CD4-positive, alpha-beta T cell treated with Interleukin-10 for 1 hour (primary cell): Measurements from ENCODE around the gene IGF2R.
"Not testable (repeated sequence)": the region's sequence is repeated elsewhere in the genome, so short reads cannot be mapped to it uniquely, and the experiment has no call there.

Experiments
- DNase-seq: peaks from one replicate; pipeline ENCODE4 v3.0.0-alpha.2; 2020

The IGF2R gene, protein sequence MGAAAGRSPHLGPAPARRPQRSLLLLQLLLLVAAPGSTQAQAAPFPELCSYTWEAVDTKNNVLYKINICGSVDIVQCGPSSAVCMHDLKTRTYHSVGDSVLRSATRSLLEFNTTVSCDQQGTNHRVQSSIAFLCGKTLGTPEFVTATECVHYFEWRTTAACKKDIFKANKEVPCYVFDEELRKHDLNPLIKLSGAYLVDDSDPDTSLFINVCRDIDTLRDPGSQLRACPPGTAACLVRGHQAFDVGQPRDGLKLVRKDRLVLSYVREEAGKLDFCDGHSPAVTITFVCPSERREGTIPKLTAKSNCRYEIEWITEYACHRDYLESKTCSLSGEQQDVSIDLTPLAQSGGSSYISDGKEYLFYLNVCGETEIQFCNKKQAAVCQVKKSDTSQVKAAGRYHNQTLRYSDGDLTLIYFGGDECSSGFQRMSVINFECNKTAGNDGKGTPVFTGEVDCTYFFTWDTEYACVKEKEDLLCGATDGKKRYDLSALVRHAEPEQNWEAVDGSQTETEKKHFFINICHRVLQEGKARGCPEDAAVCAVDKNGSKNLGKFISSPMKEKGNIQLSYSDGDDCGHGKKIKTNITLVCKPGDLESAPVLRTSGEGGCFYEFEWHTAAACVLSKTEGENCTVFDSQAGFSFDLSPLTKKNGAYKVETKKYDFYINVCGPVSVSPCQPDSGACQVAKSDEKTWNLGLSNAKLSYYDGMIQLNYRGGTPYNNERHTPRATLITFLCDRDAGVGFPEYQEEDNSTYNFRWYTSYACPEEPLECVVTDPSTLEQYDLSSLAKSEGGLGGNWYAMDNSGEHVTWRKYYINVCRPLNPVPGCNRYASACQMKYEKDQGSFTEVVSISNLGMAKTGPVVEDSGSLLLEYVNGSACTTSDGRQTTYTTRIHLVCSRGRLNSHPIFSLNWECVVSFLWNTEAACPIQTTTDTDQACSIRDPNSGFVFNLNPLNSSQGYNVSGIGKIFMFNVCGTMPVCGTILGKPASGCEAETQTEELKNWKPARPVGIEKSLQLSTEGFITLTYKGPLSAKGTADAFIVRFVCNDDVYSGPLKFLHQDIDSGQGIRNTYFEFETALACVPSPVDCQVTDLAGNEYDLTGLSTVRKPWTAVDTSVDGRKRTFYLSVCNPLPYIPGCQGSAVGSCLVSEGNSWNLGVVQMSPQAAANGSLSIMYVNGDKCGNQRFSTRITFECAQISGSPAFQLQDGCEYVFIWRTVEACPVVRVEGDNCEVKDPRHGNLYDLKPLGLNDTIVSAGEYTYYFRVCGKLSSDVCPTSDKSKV (N-terminal part only)

DNA sequence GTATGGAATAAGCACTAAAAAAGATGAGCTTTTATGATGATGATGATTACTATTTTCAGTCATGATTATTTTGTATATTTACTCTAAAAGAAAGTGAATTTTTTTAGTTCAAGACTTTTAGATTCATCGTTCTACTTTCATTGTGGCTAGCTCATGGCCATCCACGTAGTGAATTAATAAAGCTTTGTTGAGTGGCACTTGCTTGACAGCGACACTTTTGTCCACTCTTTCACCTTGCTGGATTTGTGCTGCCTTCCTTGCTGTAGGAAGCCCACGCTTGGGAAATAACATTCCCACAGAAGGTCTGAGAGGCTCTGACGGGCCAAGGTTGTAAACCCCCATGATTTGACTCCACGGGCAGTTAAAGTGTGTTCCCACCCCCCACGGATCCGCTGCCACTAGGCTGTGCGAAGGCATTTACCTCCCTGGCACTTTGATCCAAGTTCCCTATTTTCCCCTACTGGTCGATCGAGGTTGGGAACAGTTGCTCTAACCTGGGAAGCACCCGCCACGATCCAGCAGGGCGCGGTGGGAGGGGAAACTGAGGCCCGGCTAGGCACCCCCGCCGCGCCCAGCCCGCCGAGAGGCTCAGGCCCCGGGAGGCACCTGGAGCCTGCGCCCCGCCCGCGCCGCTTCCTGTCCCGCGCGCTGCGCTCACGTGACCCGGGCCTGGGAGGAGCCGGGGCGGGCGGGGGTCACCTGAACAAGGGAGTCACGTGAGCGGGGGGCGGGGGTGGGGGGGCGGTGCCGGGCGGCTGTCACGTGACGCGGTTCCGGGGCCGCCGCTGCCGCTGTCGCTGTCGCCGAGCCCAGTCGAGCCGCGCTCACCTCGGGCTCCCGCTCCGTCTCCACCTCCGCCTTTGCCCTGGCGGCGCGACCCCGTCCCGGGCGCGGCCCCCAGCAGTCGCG, at the start of gene IGF2R:
TSS of gene IGF2R (plus strand) at position 788 of the 909 bp plus-strand sequence. CDS start 165 bp downstream, outside the sequence.
- DNase-seq = peak; percentile 92

DNA sequence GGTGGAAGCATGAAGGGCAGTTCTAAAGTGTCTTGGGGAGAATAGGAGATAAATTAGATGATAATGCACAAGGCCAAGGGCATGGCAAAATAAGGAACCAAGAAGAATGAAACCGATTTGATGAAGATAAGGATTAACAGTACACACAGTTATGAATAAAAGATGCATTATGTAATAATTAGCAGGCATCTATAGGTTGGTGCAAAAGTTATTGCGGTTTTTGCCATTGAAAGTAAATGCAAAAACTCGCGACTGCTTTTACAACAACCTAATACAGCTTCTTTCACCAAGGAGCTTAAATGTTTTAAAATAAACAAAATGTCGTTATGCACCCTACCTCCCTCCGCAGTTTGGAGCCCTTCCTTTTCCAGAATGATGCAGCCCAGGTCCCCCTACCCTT, 49.1 kb upstream of the IGF2R start:
- DNase-seq = no peak

DNA sequence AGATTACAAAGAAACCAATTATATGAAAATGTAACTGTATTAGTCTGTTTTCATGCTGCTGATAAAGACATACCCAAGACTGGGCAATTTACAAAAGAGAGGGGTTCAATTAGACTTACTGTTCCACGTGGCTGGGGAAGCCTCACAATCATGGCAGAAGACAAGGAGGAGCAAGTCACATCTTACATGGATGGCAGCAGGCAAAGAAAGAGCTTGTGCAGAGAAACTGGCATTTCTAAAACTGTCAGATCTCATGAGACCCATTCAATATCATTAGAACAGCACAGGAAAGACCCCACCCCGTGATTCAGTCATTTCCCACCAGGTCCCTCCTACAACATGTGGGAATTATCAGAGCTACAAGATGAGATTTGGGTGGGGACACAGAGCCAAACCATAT, 44.7 kb upstream of the IGF2R start:
- not testable (repeated sequence) for DNase-seq

DNA sequence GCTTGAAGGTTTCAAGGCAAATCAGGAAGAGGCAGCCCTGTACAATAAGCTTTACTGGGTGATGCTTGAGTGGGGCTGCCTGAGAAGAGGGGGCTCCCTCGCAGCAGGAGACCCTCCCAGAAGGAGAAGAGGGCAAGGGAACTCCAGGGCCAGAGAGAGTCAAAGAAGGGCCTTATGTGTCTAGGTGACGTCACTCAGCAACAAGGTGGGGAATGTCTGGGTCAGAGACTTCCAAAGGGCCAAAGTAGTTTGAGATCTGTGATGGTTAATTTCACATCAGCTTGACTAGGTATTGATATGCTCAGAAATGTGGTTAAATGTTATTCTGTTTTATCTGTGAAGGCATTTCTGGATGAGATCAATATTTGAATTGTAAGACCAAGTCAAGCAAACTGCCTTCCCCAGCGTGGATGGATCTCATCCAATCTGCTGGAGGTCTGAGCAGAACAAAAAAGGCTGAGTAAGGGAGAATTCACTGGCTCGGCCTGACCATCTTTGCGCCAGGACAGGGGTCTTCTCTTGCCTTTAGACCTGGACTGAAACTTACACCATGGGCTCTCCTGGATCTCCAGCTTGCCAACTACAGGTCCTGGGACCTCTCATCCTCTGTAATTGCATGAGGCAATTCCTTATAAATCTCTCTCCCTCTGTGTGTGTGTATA, 42.2 kb upstream of the IGF2R start:
- DNase-seq = no peak

DNA sequence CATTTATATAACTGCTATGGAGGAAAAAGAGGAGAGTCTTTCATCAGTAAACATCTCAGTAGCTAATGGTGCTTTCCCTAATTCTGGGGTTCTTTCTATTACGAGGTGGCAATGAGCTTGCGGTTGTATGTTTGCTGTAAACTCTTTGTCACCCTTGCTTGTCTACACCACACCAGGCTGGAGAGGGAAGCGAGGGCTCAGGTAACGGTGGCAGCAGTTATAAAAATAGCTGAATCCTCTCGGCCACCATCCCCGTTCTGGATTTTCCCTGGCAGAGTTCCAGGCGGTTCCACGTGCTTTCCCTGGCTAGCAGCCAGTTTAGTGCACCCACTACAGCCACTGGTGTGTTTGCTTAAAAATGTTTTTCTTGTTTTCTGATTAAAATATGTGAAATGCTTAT, 39.1 kb upstream of the IGF2R start:
- peak; percentile 76 for DNase-seq

DNA sequence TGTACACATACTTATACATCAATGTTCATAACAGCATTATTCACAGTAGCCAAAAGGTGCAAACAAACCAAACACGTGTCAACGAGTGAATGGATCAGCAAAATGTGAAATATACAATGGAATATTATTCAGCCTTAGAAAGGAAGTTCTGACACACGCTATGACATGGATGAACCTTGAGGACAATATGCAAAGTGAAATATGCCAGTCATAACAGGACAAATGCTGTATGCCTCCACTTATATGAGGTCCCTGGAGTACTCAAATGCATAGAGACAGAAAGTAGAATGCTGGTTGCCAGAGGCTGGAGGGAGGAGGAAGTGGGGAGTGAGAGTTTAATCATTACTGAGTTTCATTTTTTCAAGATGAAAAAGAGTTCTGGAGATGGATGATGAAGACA, 37.8 kb upstream of the IGF2R start:
- no peak for DNase-seq

DNA sequence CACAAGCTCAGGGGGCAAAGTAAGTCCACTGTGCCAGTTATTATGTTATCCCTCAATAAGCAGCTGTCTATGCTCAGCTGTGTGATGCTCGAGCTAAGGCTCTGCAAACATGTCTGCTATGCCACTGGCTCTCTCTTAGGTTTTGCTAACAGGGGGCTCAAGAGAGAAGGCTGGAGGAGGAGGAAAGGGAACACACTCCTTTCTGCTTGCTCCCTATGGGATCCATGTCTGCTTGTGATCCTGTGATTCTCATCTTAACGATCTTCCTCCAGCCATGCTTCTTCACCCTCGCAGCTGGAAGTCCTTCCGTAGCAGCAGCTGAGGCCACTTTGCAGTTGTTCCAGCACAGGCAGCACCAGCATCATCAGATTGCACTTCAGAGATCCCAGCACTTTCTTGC, 37.0 kb upstream of the IGF2R start:
- DNase-seq = no peak

DNA sequence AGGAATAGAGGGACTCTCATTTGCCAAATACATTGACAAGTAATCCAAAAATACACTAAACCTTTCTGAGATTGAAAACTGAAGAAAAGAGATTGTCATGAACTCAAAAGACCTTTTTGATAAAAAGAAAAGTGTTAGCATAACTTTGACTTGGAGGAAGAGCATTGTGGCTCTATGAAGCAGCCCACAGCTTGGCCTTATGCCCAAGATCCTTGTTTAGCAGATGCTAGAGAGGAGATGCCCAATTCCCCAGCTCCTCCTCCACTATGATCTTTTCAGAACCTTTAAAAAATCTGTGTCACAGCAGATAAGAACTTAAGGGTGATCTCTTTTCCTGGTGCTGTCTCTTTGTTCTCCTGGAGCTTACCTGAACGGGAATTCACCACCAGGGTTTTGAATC, 35.8 kb upstream of the IGF2R start:
- DNase-seq = no peak

DNA sequence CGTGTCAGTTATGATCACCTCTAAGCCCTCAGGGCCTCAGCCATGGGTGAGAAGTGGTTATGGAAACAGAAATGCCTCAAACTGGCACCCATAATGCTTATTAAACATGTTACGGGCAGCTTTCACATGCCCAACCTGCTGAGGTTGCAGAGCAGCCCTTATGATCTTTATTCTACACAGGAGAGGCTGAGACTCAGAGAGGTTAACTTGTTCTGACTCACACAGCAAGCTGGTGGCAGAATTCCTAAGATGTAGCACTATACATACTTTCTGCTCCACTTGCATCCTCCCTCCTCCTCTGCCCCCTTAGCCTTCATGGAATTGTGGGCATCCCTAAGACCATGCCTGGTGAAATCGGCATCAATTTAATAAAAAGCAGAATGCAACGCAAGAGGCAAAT, 34.7 kb upstream of the IGF2R start:
- no peak for DNase-seq

DNA sequence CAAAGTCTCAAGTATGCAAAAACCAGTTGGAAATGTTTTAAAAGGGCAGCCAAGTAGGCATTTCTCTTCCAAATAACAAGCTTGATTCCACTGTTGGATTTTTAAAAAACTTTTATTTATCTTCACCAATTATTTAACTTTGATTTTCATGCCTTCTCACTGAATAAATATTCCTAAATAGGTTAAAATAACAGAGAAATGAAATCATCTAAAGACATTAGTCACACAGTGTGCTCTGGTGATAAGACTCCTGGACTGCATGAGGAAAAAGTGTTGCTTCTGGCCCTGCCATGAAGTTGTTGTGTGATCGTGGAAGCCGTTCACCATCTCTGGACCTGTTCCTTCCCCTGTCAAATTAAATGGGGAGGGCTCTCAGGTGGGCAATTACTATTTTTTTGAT, 33.8 kb upstream of the IGF2R start:
- no peak for DNase-seq

DNA sequence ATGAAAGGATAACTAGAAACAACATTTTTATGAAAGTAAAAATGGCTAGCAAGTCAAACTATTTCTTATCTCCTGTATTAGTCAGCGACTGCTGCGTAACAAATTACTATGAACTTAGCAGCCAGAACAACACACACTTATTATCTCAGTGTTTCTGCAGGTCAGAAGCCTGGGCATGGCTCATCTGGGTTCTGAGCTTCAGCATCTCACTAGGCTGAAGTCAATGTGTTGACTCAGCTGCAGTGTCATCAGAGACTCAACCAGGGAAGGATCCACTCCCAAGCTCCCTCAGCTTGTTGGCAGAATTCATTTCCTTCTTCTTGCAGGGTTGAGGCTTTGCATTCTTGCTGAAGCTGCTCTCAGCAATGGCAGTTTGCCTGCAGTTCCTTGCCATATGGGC, 33.2 kb upstream of the IGF2R start:
- no peak for DNase-seq

DNA sequence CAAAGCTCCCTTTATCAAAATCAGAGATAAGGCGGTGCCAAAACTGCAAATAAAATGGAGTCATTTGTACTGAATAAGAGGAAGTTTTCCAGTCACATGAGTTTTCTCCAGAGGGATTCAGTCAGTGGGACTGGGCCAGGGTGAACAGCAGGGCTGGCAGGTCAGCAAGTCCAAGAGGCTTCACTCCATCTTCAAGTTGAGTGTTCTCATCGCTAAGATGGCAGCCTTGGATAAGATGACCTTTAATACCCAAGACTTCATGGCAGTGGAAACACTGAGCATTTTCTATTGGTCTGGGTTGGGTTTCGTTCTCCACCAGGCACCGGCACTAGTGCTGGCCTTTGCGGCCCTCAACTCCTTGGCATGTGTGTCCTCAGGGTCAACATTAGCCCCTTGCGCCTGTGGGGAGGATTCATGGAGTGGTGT, 29.3 kb upstream of the IGF2R start:
- no peak for DNase-seq

DNA sequence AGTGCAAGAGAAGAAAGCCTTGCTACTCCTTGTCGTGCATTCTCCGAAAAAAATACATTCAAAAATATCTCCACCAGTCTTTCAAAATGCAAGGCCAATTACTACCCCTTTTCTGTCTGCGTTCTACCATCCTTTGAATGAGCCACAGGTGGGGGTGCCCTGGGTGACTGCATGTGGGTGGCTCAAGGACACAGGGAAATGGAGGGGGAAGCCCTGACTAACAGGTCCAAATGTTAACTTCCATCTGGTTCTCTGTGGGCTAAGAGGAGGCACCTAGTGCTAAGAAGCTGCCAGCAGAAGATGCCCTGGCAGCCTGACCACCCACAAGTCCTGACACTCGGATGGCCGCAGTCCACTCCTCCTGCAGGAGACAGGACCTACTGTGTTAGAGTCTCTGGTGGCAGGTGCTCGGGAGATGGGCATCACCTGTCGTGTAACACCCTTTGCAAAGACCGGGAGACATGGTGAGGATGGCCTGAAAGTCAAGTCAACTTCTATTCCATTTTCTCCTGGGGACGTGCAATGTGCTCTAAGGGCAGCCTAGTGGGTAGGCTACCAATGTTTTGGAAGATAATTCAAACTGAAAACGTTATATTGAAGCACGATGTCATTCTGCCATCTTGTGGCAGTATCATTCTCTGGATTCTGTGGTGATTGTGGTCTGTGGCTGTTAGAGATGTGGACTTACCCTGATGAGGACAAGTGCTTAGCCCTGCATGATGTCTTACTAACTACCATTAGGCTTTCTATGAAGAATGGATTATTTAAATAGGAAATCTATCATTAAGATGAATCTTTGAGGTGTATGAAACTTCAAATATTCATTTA, 27.4 kb upstream of the IGF2R start:
- DNase-seq = peak; percentile 70

DNA sequence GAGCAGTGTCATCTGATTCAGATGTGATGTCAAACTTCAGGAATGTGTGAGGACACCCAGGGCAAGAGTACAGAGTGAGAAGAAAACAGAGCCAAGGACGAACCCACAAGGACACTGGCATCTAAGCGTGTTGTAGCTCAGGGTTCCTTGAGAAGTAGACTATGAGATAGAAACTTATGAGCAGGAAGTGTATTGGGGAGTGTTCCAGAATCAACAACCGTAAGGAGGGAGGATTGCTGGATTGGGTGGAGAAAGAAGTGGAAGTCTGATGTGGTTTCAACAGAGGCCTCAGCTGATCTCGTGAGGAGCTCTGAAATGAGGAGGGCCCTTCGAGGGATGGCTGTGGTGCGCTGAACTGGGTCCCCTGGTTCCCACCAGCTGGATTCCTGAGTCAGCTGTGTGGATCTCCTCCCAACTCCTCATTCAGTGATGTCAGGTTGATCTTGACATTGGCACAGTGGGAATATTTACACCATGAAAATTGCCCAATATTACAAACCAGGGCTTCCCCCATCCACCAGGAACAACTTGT, 25.7 kb upstream of the IGF2R start:
- no peak for DNase-seq

DNA sequence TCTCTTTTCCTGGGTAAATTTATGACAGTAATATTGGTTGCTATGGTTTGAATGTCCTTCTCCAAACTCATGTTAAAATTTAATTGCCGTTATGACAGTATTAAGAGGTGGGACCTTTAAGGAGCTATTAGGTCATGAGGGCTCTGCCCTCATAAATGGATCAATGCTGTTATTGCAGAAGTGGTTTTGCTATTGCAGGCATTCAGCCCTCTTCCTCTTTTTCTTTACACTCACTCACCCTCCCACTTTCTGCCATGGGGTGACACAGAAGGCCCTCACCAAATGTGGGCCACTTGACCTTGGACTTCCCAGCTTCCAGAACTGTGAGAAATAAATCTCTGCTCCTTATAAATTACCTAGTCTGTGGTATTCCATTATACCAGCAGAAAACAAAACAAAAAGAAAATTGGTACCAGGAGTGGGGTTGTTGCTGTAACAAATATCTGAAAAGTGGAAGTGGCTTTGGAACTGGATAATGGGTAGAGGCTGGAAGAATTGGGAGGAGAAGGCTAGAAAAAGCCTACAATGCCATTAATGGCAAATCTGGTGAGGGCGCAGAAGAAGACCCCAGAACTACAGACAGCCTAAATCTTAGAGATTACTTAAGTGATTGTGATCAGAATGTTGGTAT, 24.8 kb upstream of the IGF2R start:
- no peak for DNase-seq

DNA sequence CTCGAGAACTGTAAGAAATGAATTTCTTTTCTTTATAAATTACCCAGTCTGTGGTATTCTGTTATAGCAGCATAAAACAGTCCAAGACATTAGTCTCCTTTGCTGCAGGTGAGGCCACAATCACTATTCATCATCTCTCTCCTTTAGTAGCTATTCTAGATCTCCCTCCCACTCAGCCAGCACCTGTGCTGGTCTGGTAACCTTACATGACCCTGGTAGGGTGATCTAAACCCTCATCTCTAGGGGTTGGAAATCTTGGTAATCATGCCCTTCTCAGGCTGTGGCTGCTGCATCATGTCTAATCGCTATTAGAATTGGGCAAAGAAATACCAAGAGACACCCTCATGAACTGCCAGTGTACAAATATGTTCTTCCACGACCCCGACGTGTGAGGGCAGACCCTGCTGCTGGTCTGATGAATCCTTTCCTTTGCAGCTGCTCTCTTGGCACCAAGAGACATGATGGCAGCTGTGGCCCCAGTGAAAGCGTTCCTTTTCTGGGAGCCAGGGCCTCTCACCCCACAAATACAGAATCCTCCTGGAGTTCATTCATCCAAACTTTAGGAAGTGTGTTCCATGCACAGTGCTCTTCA, 23.0 kb upstream of the IGF2R start:
- no peak for DNase-seq

DNA sequence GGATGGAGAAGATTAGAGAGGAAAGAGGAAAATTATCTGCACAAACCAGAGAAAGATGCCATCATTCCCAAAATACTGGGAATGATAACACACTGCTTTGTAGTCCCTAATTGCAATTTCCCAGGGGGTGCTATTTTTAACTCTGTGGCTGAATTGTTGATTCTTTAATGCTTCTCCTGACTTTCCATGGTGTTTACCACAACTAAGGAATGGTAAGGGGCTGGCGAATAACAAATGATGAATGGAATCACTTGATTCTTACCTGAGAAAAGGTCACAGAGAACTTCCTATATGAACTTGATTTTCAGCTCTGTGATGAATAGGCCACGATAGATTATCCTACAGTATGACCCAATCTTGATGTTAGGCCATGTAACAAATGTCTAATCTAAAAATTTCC, 22.0 kb upstream of the IGF2R start:
- DNase-seq = no peak

DNA sequence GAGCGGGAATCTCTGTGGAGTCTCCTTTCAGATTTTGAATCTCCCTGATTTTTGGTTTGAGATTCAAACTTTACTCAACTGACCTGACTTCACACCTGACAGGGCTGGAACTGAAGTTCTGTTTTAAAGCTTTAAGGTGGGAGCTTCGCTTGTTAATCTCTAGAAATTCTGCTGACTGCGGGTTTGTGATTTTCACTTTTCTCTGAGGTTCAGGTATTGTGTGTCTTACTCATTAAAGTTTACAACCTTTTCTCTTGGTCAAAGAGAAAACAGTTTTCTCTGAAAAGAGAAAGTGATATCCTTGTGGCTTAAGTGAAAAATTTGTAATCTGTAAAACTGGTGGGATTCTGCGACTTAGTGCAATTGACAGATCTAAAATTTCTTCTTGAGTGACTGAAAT, 20.7 kb upstream of the IGF2R start:
- no peak for DNase-seq

DNA sequence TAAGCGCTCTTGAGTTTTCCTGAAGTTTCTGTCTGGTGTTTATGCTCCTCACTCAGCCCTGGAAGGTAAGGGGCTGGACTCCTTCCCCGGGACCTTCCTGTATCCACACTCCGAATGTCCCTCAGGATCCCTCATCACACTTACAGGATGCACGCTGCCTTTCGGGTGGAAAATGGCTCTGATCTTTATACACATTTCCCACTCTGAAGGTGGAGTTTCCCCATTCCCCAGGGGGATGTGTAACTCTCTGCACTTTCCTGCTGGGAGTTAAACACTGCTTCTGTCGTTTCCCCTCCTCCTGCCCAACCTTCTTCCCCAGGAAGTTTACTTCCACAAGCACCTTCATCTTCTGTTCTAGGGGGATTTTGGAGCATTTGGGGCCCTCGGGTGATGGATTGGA, 17.1 kb upstream of the IGF2R start:
- DNase-seq = no peak
